Measurements from ENCODE around the gene CIDEC.

The CIDEC gene

GRCh38 chr3:9843715-9844438 lies 36.2 kb downstream of the CIDEC start, which contains the start of gene RPUSD3:
Gene RPUSD3, minus strand, starts transcription at chr3:9844008. Its CDS starts 18 bp downstream, at chr3:9843990.
- DNase-seq (ENCODE audit: low read depth): peak; percentile 91

GRCh38 chr3:9841015-9841414 lies 39.0 kb downstream of the CIDEC start:
- DNase-seq (ENCODE audit: low read depth): no peak

GRCh38 chr3:9838856-9839255 lies 41.2 kb downstream of the CIDEC start:
- no peak for DNase-seq (ENCODE audit: low read depth)

GRCh38 chr3:9837701-9838582 lies 42.1 kb downstream of the CIDEC start:
- no peak for DNase-seq (ENCODE audit: low read depth)

- DNase-seq (ENCODE audit: low read depth): no peak
These were observed 45.3 kb downstream of the CIDEC start for GRCh38 chr3:9834520-9835380.

- DNase-seq (ENCODE audit: low read depth): no peak
These were observed 47.0 kb downstream of the CIDEC start for GRCh38 chr3:9833078-9833477.

- DNase-seq (ENCODE audit: low read depth): no peak
These were observed 48.8 kb downstream of the CIDEC start for GRCh38 chr3:9831253-9831652.

- no peak for DNase-seq (ENCODE audit: low read depth)
These were observed 51.0 kb downstream of the CIDEC start for GRCh38 chr3:9828801-9829755.

GRCh38 chr3:9826815-9827573 lies 53.1 kb downstream of the CIDEC start:
- no peak for DNase-seq (ENCODE audit: low read depth)

- DNase-seq (ENCODE audit: low read depth): no peak
These were observed 54.5 kb downstream of the CIDEC start for GRCh38 chr3:9825451-9826040.

- no peak for DNase-seq (ENCODE audit: low read depth)
These were observed 59.1 kb downstream of the CIDEC start for GRCh38 chr3:9820946-9821345.

- no peak for DNase-seq (ENCODE audit: low read depth)
These were observed 59.5 kb downstream of the CIDEC start for GRCh38 chr3:9820543-9820942.

- DNase-seq (ENCODE audit: low read depth): no peak
These were observed 61.3 kb downstream of the CIDEC start for GRCh38 chr3:9818666-9819335.

GRCh38 chr3:9817436-9817835 lies 62.6 kb downstream of the CIDEC start:
- no peak for DNase-seq (ENCODE audit: low read depth)
